RPMI8226 (cell line): ENCODE data around the gene RNF169.
"Not testable (repeated sequence)": the region's sequence is repeated elsewhere in the genome, so short reads cannot be mapped to it uniquely, and the experiment has no call there.

Experiments
- DNase-seq: peaks from one replicate; pipeline ENCODE4 v3.0.0-alpha.2; 2015

Gene RNF169

GRCh38 chr11:74729397-74729796 is 19.3 kb upstream of the RNF169 start:
- no peak for DNase-seq

- no peak for DNase-seq
Observed at GRCh38 chr11:74730571-74731260, 17.9 kb upstream of the RNF169 start.

- DNase-seq: no peak
Observed at GRCh38 chr11:74731301-74732094, 17.2 kb upstream of the RNF169 start, which contains the start of gene CHRDL2. Gene CHRDL2, minus strand, starts transcription at chr11:74731426. Its CDS starts 538 bp downstream, at chr11:74730888.

- DNase-seq: no peak
Observed at GRCh38 chr11:74734559-74734925, 14.1 kb upstream of the RNF169 start.

GRCh38 chr11:74735365-74735928 is 13.2 kb upstream of the RNF169 start:
- no peak for DNase-seq

GRCh38 chr11:74736031-74736430 is 12.6 kb upstream of the RNF169 start:
- DNase-seq: no peak

GRCh38 chr11:74739546-74740270 is 8.9 kb upstream of the RNF169 start:
- peak; percentile 80 for DNase-seq

- DNase-seq: no peak
Observed at GRCh38 chr11:74742070-74742469, 6.6 kb upstream of the RNF169 start.

- DNase-seq: no peak
Observed at GRCh38 chr11:74743640-74744039, 5.0 kb upstream of the RNF169 start.

- DNase-seq: no peak
Observed at GRCh38 chr11:74744277-74744676, 4.4 kb upstream of the RNF169 start.

- DNase-seq: no peak
Observed at GRCh38 chr11:74746868-74747267, 1.8 kb upstream of the RNF169 start.

- DNase-seq: peak; percentile 83
Observed at GRCh38 chr11:74749127-74749964, 697 bp downstream of the RNF169 start.

- DNase-seq: peak; percentile 19
Observed at GRCh38 chr11:74749965-74750296, 1.3 kb downstream of the RNF169 start.

GRCh38 chr11:74750598-74750997 is 1.9 kb downstream of the RNF169 start:
- not testable (repeated sequence) for DNase-seq

GRCh38 chr11:74751303-74751702 is 2.7 kb downstream of the RNF169 start:
- no peak for DNase-seq

- no peak for DNase-seq
Observed at GRCh38 chr11:74754507-74755252, 6.0 kb downstream of the RNF169 start.

GRCh38 chr11:74755395-74755995 is 6.8 kb downstream of the RNF169 start:
- no peak for DNase-seq

GRCh38 chr11:74756571-74756970 is 7.9 kb downstream of the RNF169 start:
- no peak for DNase-seq

GRCh38 chr11:74766905-74767304 is 18.3 kb downstream of the RNF169 start:
- no peak for DNase-seq

GRCh38 chr11:74768172-74768651 is 19.6 kb downstream of the RNF169 start:
- not testable (repeated sequence) for DNase-seq

- DNase-seq: no peak
Observed at GRCh38 chr11:74769055-74769707, 20.5 kb downstream of the RNF169 start.
